Occipital lobe (tissue), 2 donors: ENCODE data around the gene TOPORS. TPM values are rescaled to one million over a fixed set of nuclear protein-coding genes. Genes with fewer than 3 reads are reported as not detected.
"Not testable (repeated sequence)": the region's sequence is repeated elsewhere in the genome, so short reads cannot be mapped to it uniquely, and the experiment has no call there.

ENCODE experiments used
- DNase-seq: peaks from one replicate; lab custom pipeline; 2025; lab: John Stamatoyannopoulos, UW
- total RNA-seq: library from RNA; depleted of rRNA; stranded (reverse); fragments of >200 nt; gene quantifications from one replicate; pipeline ENCODE4 v1.2.3, GENCODE V29; 2014

TOPORS gene
- total RNA-seq, 1 donor from 2014 or later = 49.9 TPM

DNA sequence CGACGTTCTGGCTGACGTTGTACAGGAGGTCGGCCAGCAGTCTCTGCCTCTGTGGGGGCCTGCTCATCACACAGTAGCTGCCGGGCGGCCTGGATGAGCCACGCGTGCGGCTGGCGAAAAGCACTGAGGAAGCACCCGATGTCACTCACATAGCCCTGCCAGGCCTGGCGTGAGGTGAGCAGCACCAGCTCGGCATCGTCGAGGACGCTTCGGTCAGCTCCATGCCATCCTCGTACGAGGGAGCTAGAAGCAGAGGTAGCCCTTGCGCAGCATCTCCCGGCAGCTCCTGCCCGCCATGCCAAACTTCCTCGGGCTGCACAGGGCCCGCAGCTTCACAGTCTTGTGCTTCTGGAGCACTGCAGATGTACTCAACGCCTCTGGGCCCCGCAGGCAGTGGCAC, 14.4 kb upstream of the TOPORS start:
- no peak for DNase-seq

DNA sequence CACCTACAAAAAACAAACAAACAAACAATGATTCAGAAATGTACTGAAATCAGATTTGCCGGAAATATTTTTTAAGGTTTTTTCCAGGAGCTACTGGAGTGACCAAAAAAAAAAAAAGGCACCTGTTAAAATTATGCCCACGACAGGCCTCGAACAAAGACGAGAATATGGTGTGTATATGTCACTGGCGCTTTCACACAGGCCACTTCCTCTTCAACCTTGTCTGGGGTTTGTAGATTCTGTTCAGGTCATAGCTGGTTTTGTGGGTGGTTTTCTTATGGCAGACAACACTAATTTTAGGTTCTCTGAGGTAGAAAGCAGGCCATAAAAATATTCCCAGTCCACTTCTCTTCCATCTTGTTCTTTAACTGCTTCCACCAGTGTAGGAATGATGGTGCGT, 13.6 kb upstream of the TOPORS start:
- no peak for DNase-seq

DNA sequence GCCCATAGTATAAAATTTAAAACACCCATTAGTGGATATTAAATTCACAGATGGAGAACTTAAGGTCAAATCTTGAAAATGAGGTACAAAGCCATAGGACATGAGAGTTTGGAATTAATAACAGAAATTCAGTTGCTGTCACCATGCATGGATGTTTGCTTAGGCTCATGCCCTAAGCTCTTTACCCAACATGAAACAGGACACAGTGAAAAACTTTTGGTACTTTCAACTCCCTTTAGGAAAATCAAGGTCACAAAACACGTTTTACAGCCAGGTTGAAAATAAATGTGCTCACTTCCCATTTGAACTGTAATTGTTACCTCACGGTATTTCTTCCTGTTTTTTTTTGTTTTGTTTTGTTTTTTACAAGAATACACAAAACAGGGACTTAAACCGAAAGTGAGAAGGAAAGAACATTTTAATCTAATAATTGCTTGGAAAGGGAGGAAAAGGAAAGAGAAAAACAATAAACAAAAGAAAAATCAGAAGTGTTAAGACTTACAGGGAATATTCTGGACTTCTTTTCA, 6.1 kb upstream of the TOPORS start:
- no peak for DNase-seq

DNA sequence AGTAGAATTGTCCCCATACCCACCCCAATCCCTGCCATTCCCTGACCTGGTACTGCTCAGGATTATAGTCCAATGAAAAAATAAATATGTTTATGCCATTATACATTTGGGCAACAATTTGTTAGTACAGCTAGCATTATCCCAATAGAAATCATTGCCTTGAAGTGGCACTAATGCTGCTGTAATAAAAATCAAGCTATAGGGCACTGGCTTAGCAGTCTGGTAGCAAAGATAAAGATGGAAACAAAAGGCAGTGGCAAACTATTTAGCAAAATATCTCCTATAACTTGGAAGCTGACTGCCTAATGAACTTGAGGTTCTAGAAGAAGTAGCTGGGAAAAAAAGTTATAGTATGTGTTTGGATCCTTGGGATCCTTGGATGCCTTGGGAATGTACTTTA, 2.2 kb upstream of the TOPORS start:
- DNase-seq = no peak

DNA sequence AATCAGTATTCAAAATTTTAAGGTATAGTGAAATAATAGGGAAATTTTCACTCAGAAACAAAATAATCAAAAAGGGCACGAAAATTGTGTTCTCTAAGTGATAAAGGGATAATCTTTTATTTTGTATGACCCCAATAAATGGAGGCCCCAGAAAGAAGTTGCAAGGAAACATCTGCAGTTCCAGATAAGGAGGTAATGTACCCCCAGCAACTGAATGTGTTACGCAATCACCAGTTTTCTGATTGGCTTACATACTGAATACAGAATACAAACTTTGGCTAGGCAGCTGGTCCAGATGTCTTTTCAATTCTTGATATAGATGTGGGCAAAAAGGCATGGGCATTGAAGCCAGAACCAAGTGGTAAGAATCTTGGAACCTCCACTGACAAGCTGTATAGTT, 1.7 kb upstream of the TOPORS start:
- DNase-seq = no peak

DNA sequence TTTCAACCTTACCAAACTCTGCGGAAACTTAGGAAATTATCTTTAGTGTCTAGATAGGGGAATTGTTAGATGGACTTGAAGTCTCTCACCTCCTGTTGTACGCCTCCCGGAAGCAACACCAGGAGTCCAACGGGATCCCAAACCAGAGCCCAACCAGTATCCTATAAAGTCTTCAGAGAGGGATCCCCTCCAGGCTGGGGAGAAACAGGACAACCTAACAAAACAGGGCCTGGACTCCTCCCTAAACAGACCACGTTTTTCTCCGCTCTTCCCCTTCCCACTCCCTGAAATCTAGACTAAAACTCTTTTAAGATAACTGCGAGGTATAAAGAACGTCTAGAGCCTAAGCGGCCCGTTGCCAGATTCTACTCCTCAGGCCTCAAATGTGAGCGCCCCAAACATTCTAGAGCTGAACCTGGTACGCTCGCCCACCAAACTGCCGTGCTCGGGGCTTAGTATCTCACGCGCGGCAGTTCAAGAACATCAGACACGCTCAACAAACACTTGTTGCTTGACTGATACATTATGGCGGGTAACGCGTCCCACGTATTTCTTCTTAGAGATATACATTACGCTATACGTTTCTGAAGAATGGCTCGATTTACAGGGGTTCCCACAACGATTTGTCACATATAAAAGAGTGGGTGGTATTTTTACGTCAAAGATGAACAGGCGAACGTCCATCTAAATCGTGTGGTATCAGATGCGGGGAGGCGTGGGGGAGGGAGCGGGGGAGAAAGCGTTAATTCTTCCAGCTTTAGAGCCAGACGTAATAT, 922 bp downstream of the TOPORS start:
- DNase-seq = no peak

DNA sequence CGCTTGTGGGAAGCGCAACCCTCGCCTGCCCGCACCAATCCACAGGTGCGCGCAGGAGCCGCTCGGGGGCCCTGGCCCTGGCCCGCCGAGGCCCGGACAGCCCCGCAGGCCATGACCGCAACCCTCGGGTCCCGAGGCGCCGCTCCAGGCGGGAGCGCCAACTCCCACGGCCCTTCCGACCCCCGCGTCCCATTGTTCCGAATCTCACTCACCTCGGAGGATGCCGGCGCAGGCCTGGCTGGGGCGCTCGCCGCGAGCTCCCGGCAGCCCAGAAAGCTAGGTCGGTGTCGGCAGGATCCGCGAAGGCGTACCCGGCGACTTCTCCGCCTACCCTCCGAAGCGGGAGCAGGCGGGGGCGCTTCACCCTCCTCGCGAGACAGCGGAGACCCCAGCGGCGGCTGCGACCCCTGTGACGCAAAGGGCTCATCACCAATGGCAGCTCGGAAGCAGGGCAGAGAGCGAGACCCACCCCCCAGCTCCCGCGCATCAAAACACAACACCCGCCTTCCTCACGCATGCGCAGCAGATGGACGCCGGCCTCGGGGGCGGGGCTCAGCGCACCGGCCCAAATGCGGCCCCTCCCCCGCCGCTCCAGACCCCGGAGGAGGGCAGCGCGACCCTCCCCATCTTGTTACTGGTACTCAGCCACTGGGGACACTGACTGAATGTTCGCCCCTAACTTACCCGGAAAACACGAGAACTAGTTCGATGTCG, 1.7 kb downstream of the TOPORS start:
- peak; percentile 89 for DNase-seq

DNA sequence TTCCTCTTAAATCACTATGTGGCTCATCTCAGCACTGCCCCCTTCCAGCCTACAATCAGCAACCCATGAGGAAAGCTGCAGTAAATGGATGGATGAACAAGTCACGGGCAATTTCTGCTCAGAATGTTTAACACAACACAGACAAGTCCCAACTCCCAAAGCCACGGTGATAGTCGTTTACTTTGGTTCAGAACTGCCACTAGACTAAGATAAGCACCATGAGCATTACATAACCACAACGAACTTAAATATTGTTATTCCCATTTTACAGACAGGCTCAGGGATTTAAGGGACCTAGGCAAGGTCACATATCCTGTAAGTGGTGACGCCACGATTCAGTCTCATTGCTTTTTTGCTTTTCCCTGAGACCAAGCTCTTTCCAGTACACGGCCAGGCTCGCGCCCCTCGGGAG, 2.2 kb downstream of the TOPORS start:
- DNase-seq = peak; percentile 8

DNA sequence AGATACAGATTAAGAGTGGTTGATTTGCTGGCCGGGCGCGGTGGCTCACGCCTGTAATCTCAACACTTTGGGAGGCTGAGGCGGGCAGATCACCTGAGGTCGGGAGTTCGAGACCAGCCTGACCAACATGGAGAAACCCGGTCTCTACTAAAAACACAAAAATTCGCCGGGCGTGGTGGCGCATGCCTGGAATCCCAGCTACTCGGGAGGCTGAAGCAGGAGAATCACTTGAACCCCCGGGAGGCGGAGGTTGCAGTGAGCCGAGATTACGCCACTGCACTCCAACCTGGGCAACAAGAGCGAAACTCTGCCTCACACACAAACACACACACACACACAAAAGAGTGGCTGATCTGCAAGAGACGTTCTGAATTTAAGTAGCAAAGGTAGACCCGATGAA, 4.2 kb downstream of the TOPORS start:
- DNase-seq = not testable (repeated sequence)

DNA sequence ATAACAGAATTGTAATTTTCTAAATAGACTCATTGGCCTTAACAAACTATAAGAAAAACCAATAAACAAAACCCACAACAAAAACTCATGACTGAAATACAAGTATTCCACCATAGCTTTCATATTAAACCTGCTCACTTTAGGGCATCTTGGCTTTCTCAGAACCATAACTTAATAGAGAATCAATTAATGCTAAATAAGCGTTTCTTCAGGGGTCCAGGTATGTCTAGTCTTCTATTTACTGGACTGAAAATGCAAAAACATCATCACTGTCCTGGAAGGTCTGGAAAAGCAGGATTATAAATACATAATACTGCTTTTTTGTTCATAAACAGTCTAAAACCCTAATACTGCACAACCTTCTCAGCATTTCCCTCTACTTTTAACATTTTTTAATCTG, 6.5 kb downstream of the TOPORS start:
- DNase-seq = no peak

DNA sequence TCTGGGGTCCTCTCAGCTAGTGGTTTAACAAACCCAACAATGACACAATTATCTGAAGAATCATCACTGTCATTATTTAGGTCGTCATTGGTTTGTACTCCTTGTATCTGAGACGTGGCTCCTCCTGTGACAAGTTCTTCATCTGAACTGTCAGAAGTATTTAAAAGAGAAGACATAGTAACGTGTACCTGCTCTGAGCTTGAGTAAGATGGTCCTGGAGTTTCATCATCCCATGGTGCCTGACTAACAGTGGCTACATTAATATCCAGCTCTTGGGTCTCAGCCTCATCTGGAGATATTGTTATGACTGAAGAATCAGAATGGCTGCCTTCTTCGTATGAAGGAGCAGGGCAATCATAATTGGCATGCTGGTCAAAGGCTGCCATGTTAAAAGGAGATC, 9.3 kb downstream of the TOPORS start:
- DNase-seq = no peak

DNA sequence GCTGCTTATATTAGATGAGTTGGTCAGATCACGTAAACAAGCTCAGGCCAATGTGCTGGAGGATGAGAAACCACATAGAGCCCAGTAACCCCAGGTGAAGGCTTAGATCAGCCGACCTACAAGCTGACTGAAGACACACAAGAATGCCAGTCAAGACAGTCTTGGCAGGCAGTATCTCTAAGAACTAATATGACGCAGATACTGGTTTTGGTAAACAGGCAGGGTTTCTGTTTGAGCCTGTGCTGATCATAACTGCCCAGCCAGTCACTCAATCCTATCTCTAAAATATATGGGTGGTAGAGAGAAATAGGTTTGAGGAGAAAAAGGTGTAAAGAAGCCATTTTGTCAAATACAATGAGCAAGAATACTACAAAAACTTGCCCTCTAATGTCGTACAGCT, 18.6 kb downstream of the TOPORS start:
- DNase-seq = no peak

DNA sequence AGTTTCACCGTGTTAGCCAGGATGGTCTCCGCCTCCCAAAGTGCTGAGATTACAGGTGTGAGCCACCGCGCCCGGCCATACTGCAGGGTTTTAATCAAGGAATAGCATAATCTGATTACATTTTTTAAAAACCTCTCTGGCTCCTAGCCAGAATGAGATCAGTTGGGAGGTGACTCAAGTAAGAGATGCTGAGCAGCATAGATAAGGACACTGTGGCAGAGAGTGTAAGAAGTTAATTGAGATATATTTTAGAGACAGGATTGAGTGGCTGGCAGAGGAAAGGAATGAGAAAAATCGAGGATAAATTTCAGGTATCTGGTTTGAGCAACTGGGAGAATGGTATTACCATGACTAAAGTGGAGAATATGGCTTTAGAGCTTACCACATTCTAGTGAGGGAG, 19.1 kb downstream of the TOPORS start:
- no peak for DNase-seq

DNA sequence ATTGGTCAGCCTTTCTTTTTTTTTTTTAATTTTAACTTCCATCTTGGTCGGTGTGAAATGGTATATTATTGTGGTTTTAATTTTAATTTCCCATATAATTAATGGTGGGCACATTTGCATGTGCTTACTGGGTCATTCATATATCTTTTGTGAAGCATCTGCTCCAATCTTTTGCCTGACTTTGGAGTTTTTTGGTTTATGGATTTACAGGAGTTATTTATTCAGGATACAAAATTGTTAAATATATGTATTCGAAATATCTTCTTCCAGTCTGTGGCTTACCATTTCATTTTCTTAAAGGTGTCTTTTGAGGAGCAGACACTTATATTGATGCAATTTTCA, 25.7 kb downstream of the TOPORS start:
- DNase-seq = no peak

DNA sequence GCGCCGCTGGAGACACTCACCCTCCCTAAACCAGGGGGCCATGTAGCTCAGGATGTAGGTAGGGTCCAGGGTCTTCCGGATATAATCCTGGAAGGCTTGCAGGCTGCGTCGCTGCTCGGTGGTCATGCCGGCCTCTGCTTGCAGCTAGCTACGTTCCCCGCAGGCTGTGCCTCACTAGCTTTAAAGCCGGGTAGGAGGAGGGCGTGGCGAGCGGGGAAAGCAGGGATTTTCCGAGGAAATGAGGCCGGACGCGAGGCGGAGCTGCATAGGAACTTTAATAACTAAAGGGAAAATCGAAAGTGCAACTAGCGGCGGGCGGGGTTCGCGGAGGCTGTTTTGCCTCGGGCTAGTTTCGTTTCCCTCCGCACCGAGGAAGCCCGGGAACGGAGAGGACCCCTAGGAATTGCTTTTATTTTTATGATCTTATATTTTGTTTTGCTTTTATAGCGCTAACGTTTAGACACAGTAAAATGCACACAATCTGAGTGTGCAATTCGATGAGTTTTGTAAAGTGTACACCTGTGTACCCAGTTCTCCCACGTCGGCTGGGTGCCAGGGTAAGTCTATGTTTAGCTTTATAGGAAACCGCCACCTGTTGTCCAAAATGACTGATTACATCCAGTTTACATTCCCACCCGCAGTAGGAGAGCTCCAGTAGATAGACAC, 26.2 kb downstream of the TOPORS start, which contains the start of gene RIGI:
RIGI (minus strand) TSS at position 156 of the 666 bp plus-strand sequence; CDS start at position 126, 30 bp downstream.
- peak; percentile 81 for DNase-seq

DNA sequence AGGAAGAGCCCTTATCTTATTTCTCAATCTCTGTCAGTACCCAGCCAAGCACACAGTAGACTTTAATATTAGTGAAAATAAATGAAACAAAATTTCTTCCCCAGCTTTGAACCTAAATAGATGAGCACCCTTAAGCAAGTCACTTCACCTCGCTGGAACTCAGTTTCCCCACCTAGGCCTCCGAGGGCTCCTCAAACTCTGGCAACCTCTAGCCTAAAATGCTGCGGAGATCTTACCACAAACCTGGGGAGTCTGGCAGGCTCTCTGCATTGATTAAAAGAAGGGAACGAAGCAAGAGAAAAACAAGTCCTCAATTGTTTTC, 26.7 kb downstream of the TOPORS start:
- no peak for DNase-seq

DNA sequence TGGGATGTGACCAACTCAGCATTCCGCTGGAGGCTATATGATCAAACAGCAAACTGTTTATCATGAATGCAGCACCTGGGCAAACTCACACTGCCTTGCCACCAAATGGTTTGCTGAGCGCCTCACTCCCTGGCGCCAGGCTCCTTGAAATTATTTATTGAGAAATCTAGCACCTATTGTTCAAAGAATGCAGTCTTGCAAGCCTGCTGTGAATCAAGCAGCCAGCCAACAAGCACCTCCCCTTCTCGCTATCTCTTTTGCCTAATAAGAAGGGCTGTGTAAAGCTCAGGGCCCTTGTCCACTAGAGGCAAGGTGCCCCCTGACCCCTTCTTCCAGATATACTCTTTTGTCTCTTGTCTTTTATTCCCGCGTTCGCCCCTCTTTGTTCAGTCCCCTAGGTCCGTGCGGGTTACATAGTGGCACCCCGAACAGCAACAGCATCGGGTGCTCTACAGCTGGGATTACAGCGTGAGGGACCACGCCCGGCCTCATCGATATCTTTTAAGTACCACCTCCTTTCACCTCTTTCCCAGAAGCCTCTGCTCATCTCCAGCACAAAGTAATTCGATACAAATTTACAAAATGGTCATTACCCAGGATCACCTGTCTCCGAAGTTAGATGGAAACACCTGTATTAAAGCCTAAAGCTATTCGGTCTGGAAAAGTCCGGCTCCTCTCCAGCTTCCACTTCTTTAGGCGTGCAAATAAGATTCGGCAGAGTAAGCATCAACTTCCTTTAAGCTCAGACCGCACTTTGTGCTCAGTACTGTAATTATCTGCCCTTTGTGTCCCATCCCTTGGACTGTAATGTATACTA, 27.3 kb downstream of the TOPORS start:
- no peak for DNase-seq

DNA sequence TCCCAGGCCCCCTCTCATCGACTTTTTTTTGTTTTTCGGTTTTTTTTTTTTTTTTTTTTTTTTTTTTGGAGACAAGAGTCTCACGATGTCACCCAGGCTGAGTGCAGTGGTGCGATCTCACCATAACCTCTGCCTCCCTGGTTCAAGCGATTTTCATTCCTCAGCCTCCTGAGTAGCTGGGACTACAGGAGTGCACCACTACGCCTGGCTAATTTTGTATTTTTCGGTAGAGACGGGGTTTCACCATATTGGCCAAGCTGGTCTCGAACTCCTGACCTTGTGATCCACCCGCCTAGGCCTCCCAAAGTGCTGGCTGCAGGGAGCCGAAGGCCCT, 27.9 kb downstream of the TOPORS start:
- not testable (repeated sequence) for DNase-seq

DNA sequence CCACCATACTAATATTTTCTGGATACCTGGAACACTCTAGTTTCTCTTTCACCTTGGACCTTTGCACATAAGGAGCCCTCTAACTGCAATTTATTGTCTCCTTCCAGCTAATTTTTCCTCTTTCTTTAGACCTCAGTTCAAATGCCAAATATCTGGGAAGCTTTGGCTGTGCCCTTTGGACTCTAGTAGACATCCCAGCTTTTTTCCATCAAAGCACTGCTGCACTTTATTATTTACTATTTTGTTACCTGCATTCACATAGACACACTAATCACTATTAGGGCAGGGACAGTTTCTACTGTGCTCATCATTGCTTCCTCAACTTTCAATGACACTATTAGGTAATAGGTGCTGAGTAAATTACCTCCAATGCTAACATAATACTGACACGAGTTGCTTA, 28.5 kb downstream of the TOPORS start:
- no peak for DNase-seq

DNA sequence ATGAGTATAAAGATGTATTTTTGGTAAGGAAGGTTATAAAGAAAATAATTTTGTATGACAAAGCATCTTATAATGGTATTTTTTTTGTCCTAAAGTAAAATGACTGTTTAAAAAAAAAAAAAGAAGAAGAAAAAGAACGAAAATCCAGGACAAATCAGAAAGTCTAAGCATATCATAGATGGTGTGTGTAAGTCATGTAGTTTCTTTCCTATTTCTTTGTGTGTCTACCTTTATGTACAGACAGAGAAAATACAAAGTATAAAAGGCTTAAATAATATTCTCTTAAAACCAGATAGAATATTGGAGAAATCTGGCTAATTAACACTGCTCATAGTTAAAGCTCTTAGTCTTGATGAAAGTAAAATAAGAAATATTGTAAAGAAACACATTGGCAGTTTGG, 34.1 kb downstream of the TOPORS start:
- no peak for DNase-seq

DNA sequence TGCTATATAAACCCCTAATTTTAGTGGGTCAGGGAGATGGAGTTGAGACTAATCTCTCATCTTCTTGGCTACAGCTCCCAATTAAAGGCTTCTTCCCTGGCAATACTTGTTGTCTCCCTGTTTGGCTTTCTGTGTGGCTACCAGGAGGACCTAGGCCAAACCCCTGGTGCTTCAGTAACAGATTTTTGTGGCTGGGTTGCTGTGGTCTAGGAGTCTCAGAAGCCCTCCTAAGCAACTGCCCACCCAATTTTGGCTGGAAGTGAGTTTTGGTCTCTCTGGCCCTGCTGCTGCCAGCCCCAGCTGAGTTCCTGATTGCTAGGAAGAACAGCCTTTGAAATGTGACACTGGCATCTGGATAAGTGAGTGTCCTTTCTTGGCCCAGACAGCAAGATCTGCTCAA, 36.1 kb downstream of the TOPORS start:
- DNase-seq = no peak

DNA sequence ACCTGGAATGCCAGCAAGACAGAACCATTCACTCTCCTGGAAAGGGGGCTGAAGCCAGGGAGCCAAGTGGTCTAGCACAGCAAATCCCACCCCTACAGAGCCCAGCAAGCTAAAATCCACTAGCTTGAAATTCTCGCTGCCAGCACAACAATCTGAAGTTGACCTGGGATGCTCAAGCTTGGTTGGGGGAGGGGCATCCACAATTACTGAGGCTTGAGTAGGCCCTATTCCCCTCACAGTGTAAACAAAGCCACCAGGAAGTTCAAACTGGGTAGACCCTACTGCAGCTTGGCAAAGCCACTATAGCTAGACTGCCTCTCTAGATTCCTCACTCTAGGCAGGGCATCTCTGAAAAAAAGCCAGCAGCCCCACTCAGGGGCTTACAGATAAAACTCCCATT, 43.7 kb downstream of the TOPORS start:
- DNase-seq = no peak
